Naive B cell (primary cell): ENCODE results near the gene BLOC1S1. TPM values are rescaled to one million over a fixed set of nuclear protein-coding genes. Genes with fewer than 3 reads are reported as not detected.

Experiments
- ATAC-seq, 2 donors: fragments of 150-1000 bp; cut with Tn5 transposase; 2 replicates each; pipeline ENCODE4 v1.10.0; 2021; ENCODE audit warnings: low read depth in 2 of 2, mild to moderate bottlenecking in 2 of 2, moderate library complexity in 2 of 2
- DNase-seq: peaks from one replicate; pipeline ENCODE4 v3.0.0; 2022
- H3K27ac Mint-ChIP-seq, 6 donors: one replicate each; pipeline ENCODE4 v1.8.0; 2020 to 2022; ENCODE audit warnings: mild to moderate bottlenecking in 6 of 6, mixed read lengths in 6 of 6, moderate library complexity in 5 of 6, inconsistent platforms in 2 of 6
- H3K27me3 Mint-ChIP-seq, 3 donors: one replicate each; pipeline ENCODE4 v1.8.0; 2021 to 2022; ENCODE audit warnings: mixed read lengths in 3 of 3, mild to moderate bottlenecking in 1 of 3
- H3K36me3 Mint-ChIP-seq, 2 donors: one replicate each; pipeline ENCODE4 v1.8.0; 2020 to 2022; ENCODE audit warnings: mixed read lengths in 2 of 2, inconsistent platforms in 1 of 2, mild to moderate bottlenecking in 1 of 2
- H3K4me1 Mint-ChIP-seq, 3 donors: one replicate each; pipeline ENCODE4 v1.8.0; 2020 to 2022; ENCODE audit warnings: mixed read lengths in 3 of 3, inconsistent platforms in 1 of 3, mild to moderate bottlenecking in 1 of 3, moderate library complexity in 1 of 3
- H3K4me3 Mint-ChIP-seq, 8 donors: one replicate each; pipeline ENCODE4 v1.8.0; 2020 to 2022; ENCODE audit warnings: mild to moderate bottlenecking in 8 of 8, mixed read lengths in 8 of 8, moderate library complexity in 8 of 8, inconsistent platforms in 2 of 8
- H3K9me3 Mint-ChIP-seq, 7 donors: one replicate each; pipeline ENCODE4 v1.8.0; 2020 to 2022; ENCODE audit warnings: mixed read lengths in 7 of 7, mild to moderate bottlenecking in 5 of 7, inconsistent platforms in 2 of 7, moderate library complexity in 1 of 7
- polyA plus RNA-seq, 6 donors: library from polyadenylated mRNA; unstranded; fragments of 300-500 nt; fragmentation: Illumina TruSeq; gene quantifications; one replicate each; pipeline ENCODE4 v1.2.3, GENCODE V29; 2021; ENCODE audit warnings: low read depth in 6 of 6

Gene BLOC1S1
- polyA plus RNA-seq, 6 donors from 2014 or later: 152 to 259 (median 180) TPM

GRCh38 chr12:55685671-55686070 lies 30.2 kb upstream of the BLOC1S1 start:
- Mint-ChIP-seq H3K36me3 (no peaks in the 10 kb centered on the region), H3K4me3 (no peak overlapping the region), H3K9me3 (no peaks in the 10 kb centered on the region), H3K27ac (peak overlapping the region in 1 of 6 donors; percentile 65), H3K4me1 (peaks cover 31 to 56% (median 40%) of the 10 kb centered on the region in 3 donors), H3K27me3 (no peaks in the 10 kb centered on the region)
- DNase-seq (no peak), ATAC-seq (no peak)

GRCh38 chr12:55686366-55687010 lies 29.4 kb upstream of the BLOC1S1 start:
- no peak overlapping the region for H3K27ac Mint-ChIP-seq
- H3K27me3 Mint-ChIP-seq: no peaks in the 10 kb centered on the region
- DNase-seq: no peak
- peak overlapping the region in 1 of 8 donors; percentile 63 for H3K4me3 Mint-ChIP-seq
- no peaks in the 10 kb centered on the region for H3K36me3 Mint-ChIP-seq
- peaks cover 23 to 48% (median 32%) of the 10 kb centered on the region in 3 donors for H3K4me1 Mint-ChIP-seq
- ATAC-seq: no peak
- no peaks in the 10 kb centered on the region for H3K9me3 Mint-ChIP-seq

GRCh38 chr12:55687746-55688145 lies 28.1 kb upstream of the BLOC1S1 start:
- ATAC-seq: no peak
- peak overlapping the region in 1 of 8 donors; percentile 29 for H3K4me3 Mint-ChIP-seq
- H3K27me3 Mint-ChIP-seq: no peaks in the 10 kb centered on the region
- no peaks in the 10 kb centered on the region for H3K9me3 Mint-ChIP-seq
- peak overlapping the region in 3 of 6 donors; percentile 4 to 80 (median 26) for H3K27ac Mint-ChIP-seq
- H3K4me1 Mint-ChIP-seq: peaks cover 12 to 35% (median 21%) of the 10 kb centered on the region in 3 donors
- H3K36me3 Mint-ChIP-seq: no peaks in the 10 kb centered on the region
- no peak for DNase-seq

- H3K4me1 Mint-ChIP-seq: peaks cover 9 to 29% (median 16%) of the 10 kb centered on the region in 3 donors
- no peaks in the 10 kb centered on the region for H3K36me3 Mint-ChIP-seq
- H3K27me3 Mint-ChIP-seq: no peaks in the 10 kb centered on the region
- H3K9me3 Mint-ChIP-seq: no peaks in the 10 kb centered on the region
- H3K27ac Mint-ChIP-seq: peak overlapping the region in 1 of 6 donors; percentile 6
- ATAC-seq: no peak
- no peak for DNase-seq
- H3K4me3 Mint-ChIP-seq: no peak overlapping the region
Observed at GRCh38 chr12:55688716-55689655, 26.9 kb upstream of the BLOC1S1 start.

GRCh38 chr12:55692631-55693322 lies 23.1 kb upstream of the BLOC1S1 start:
- H3K4me3 Mint-ChIP-seq: no peak overlapping the region
- ATAC-seq (no peak), DNase-seq (no peak)
- H3K4me1 Mint-ChIP-seq: peaks cover 0 to 4% (median 2%) of the 10 kb centered on the region in 3 donors
- no peaks in the 10 kb centered on the region for H3K36me3 Mint-ChIP-seq
- no peaks in the 10 kb centered on the region for H3K9me3 Mint-ChIP-seq
- H3K27ac Mint-ChIP-seq: peak overlapping the region in 1 of 6 donors; percentile 53
- peaks cover 0 to 26% (median 12%) of the 10 kb centered on the region in 3 donors for H3K27me3 Mint-ChIP-seq

GRCh38 chr12:55693323-55694187 lies 22.3 kb upstream of the BLOC1S1 start:
- Mint-ChIP-seq H3K36me3 (no peaks in the 10 kb centered on the region), H3K4me1 (peaks cover 0 to 4% (median 0%) of the 10 kb centered on the region in 3 donors), H3K4me3 (peak overlapping the region in 1 of 8 donors; percentile 35)

GRCh38 chr12:55694188-55694515 lies 21.7 kb upstream of the BLOC1S1 start:
- peak overlapping the region in 1 of 8 donors; percentile 35 for H3K4me3 Mint-ChIP-seq

More at GRCh38 chr12:55693323-55694187, 22.3 kb upstream of the BLOC1S1 start:
- Mint-ChIP-seq H3K9me3 (no peaks in the 10 kb centered on the region), H3K27me3 (peaks cover 0 to 29% (median 12%) of the 10 kb centered on the region in 3 donors), H3K27ac (peak overlapping the region in 3 of 6 donors; percentile 45 to 86 (median 53))
- ATAC-seq (no peak), DNase-seq (no peak)

GRCh38 chr12:55694651-55695050 lies 21.2 kb upstream of the BLOC1S1 start:
- peaks cover 0 to 4% (median 0%) of the 10 kb centered on the region in 3 donors for H3K4me1 Mint-ChIP-seq
- H3K9me3 Mint-ChIP-seq: no peaks in the 10 kb centered on the region
- DNase-seq (no peak), ATAC-seq (no peak)
- no peaks in the 10 kb centered on the region for H3K36me3 Mint-ChIP-seq
- peaks cover 0 to 30% (median 12%) of the 10 kb centered on the region in 3 donors for H3K27me3 Mint-ChIP-seq
- no peak overlapping the region for H3K27ac Mint-ChIP-seq
- no peak overlapping the region for H3K4me3 Mint-ChIP-seq

More at GRCh38 chr12:55694188-55694515, 21.7 kb upstream of the BLOC1S1 start:
- peaks cover 0 to 4% (median 0%) of the 10 kb centered on the region in 3 donors for H3K4me1 Mint-ChIP-seq
- ATAC-seq (no peak), DNase-seq (no peak)
- H3K36me3 Mint-ChIP-seq: no peaks in the 10 kb centered on the region
- H3K27me3 Mint-ChIP-seq: peaks cover 0 to 29% (median 12%) of the 10 kb centered on the region in 3 donors
- peak overlapping the region in 1 of 6 donors; percentile 45 for H3K27ac Mint-ChIP-seq
- no peaks in the 10 kb centered on the region for H3K9me3 Mint-ChIP-seq

- Mint-ChIP-seq H3K36me3 (no peaks in the 10 kb centered on the region), H3K9me3 (no peaks in the 10 kb centered on the region), H3K4me1 (peaks cover 0 to 4% (median 0%) of the 10 kb centered on the region in 3 donors), H3K27me3 (peaks cover 0 to 36% (median 12%) of the 10 kb centered on the region in 3 donors), H3K4me3 (no peak overlapping the region), H3K27ac (peak overlapping the region in 1 of 6 donors; percentile 76)
- ATAC-seq: no peak
- DNase-seq: no peak
Observed at GRCh38 chr12:55695349-55695748, 20.5 kb upstream of the BLOC1S1 start.

GRCh38 chr12:55696141-55696540 lies 19.7 kb upstream of the BLOC1S1 start:
- DNase-seq: no peak
- H3K36me3 Mint-ChIP-seq: no peaks in the 10 kb centered on the region
- no peak overlapping the region for H3K27ac Mint-ChIP-seq
- H3K27me3 Mint-ChIP-seq: peaks cover 0 to 36% (median 12%) of the 10 kb centered on the region in 3 donors
- H3K9me3 Mint-ChIP-seq: no peaks in the 10 kb centered on the region
- no peak overlapping the region for H3K4me3 Mint-ChIP-seq
- H3K4me1 Mint-ChIP-seq: peaks cover 0 to 4% (median 0%) of the 10 kb centered on the region in 3 donors
- no peak for ATAC-seq

- H3K4me1 Mint-ChIP-seq: peaks cover 0 to 4% (median 0%) of the 10 kb centered on the region in 3 donors
- no peak for ATAC-seq
- H3K4me3 Mint-ChIP-seq: no peak overlapping the region
- no peak overlapping the region for H3K27ac Mint-ChIP-seq
- no peaks in the 10 kb centered on the region for H3K36me3 Mint-ChIP-seq
- peaks cover 0 to 36% (median 12%) of the 10 kb centered on the region in 3 donors for H3K27me3 Mint-ChIP-seq
- H3K9me3 Mint-ChIP-seq: no peaks in the 10 kb centered on the region
- DNase-seq: no peak
Observed at GRCh38 chr12:55696796-55697462, 18.9 kb upstream of the BLOC1S1 start.

GRCh38 chr12:55697686-55698085 lies 18.2 kb upstream of the BLOC1S1 start:
- Mint-ChIP-seq H3K36me3 (no peaks in the 10 kb centered on the region), H3K4me1 (peaks cover 0 to 4% (median 0%) of the 10 kb centered on the region in 3 donors), H3K9me3 (no peaks in the 10 kb centered on the region), H3K27ac (peak overlapping the region in 1 of 6 donors; percentile 28), H3K4me3 (no peak overlapping the region), H3K27me3 (peaks cover 0 to 36% (median 12%) of the 10 kb centered on the region in 3 donors)
- DNase-seq (no peak), ATAC-seq (no peak)
